ENCODE results near the gene DMAC2L.

Gene DMAC2L, protein sequence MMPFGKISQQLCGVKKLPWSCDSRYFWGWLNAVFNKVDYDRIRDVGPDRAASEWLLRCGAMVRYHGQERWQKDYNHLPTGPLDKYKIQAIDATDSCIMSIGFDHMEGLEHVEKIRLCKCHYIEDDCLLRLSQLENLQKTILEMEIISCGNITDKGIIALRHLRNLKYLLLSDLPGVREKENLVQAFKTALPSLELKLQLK

DNA sequence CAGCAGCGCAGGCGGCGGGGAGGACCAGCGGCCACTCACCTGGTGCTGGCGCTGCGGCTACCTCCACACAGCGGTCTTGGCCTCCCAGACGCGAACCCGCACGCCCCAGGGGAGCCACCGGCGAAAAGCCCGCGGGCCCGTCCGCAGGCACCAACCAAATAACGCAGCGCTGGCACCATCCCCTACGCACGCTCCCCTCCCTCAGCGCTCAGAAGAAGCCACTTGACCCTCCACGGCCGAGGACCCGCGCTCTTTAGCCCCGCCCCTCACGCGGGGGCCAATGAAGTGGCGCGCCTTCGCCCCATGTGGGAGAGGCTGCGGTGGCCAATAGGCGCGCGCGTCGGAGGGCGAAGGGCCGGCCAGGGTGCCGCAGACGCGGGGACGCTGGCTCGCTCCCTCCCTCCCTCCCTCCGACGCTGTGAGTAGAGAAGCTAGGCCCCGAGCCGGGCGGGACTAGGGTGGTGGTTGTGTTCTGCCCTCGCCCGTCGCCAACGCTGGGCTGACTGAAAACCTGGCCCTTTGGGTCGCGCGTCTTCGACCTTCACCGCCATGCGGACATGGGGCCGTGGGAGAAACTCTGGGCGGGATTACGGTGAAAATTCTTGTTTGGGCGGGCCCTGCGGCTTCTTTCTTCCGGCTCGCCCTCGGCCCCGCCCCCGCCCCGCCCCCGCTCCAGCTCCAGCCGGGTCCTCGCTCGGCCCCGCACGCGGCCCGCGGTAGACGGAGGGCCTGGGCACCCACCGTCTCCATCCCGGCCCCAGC is at the start of gene DMAC2L, which contains the start of gene L2HGDH:
DMAC2L (plus strand) TSS at position 353 of the 762 bp plus-strand sequence. CDS start 9,164 bp downstream, outside the sequence.
L2HGDH (minus strand) TSS at position 258 of the 762 bp plus-strand sequence; CDS start at position 179, 79 bp downstream.
- TF ChIP-seq, protein P1, sequence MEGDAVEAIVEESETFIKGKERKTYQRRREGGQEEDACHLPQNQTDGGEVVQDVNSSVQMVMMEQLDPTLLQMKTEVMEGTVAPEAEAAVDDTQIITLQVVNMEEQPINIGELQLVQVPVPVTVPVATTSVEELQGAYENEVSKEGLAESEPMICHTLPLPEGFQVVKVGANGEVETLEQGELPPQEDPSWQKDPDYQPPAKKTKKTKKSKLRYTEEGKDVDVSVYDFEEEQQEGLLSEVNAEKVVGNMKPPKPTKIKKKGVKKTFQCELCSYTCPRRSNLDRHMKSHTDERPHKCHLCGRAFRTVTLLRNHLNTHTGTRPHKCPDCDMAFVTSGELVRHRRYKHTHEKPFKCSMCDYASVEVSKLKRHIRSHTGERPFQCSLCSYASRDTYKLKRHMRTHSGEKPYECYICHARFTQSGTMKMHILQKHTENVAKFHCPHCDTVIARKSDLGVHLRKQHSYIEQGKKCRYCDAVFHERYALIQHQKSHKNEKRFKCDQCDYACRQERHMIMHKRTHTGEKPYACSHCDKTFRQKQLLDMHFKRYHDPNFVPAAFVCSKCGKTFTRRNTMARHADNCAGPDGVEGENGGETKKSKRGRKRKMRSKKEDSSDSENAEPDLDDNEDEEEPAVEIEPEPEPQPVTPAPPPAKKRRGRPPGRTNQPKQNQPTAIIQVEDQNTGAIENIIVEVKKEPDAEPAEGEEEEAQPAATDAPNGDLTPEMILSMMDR (IDR thresholded peaks at IDR 0.05), result no peak

DNA sequence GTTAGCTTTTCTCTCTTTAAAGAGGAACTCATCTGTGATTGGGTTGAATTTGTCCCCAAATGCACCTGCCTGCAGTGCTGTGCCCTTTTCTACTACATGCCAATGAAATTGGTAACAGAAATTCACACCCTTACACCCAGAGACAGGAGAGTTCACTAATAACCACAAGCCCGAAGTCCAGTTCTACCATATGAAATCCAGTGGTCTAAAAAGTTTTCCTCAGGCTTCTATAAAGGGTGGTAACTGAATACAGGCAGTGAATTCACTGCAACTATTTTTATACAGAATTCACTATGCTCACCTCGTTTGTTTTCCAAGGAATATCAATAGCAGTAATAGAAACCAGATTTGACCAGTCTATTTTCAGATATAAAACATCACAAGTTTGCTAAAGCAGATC is 49.3 kb upstream of the DMAC2L start:
- TF ChIP-seq, protein P1 (IDR thresholded peaks at IDR 0.05), result no peak

DNA sequence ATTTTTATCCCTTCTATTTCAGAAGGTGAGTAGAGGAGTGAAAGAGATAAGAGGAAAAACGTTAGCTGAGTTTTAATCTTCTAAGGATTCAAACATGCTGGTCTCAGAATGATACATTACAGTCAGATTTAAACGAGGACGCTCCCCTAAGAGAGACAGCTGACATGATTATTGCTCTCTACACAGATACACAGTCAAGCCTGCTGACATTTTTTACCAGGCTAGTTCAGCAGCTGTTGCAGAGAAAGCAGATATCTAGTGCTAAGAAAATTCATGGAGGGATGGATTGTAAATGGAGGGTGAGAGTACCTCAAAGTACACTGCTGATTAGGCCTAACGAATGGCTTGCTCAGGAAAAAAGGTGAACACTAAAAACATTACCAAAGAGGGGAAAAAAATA is 48.8 kb upstream of the DMAC2L start:
- TF ChIP-seq, protein P1 (IDR thresholded peaks at IDR 0.05), result no peak

DNA sequence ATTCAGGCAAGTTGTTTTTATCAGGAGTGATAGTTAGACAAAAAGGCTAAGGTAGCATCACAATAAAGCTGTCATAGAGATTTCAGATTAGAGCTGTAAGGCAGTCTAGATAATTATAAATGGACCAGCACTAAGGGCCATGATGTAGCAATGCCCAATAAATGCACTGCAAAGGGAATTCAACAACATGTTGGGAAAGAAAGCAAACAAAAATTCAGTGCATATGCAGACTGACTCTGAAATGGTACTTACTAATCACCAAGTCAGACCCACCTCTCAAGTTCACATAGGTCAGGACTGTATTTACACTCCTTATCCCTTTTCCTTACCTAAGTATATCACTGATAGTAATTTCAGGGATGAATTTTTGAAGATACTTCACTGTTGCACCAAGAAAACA is 47.1 kb upstream of the DMAC2L start:
- TF ChIP-seq, protein P1 (IDR thresholded peaks at IDR 0.05), result no peak

DNA sequence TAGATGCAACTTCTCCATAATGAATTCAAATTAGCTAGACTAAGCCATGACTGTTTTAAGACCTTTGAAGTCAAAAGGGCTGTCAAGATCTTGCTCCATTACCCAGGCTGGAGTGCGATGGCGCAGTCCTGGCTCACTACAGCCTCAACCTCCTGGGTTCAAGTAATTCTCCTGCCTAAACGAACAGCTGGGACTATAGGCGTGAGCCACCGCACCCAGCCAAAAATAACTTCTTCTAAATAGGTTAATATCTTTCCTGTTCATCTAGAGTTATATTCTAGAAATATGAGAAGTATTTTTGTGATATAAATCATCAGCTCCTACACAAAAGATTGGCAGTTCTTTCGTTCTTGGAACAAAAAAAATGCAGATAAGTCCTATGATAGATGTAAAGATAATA is 41.2 kb upstream of the DMAC2L start:
- TF ChIP-seq, protein P1 (IDR thresholded peaks at IDR 0.05), result no peak

DNA sequence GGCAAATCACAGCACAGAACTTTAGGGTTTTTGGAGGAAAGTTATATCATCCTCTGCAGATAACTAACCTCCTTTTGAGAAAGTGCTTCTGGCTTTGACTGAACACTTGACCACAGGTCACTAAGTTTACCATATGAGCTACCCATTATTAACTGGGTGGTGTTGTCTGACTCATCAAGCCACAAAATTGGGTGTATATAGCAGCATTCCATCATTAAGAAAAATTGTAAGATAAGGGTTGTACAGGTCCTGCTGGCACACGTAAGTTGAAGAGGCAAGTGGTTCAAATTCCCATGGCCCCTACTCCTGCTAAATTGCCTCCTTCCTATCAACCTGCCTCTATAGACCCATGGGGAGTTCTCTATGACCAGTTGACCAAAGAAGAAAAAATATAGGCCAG is 39.6 kb upstream of the DMAC2L start:
- TF ChIP-seq, protein P1 (IDR thresholded peaks at IDR 0.05), result no peak

DNA sequence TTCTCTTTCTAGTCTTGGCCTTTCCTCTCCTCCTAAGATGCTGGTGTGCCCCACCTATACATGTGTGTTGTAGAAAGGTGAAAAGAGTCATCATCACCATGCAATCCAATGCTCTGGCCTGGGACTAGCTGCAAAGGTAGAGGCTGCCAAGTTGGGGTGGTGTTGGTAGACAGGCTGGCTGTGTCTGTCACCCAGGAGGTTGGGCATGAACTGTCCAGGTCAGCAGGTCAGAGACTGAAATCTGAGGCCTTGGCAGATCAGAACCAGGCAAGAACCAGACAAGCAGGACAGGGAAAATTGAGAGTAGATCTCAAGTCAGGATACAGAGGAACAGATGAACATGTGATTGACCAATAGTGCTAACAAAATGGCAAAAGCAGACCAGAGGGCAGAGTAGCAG is 26.3 kb upstream of the DMAC2L start:
- TF ChIP-seq, protein P1 (IDR thresholded peaks at IDR 0.05), result no peak

Data from LNCAP (cell line).